Sigmoid colon (tissue), 7 donors: Measurements from ENCODE around the gene SIK3. TPM values are rescaled to one million over a fixed set of nuclear protein-coding genes. Genes with fewer than 3 reads are reported as not detected.
"Not testable (repeated sequence)": the region's sequence is repeated elsewhere in the genome, so short reads cannot be mapped to it uniquely, and the experiment has no call there.

Experiments used
- DNase-seq: peaks from one replicate; pipeline ENCODE4 v3.0.0-alpha.2; 2019
- H3K27ac ChIP-seq, 4 donors: fragments of 200-600 bp; sonication (generic); one replicate each; pipeline ENCODE4 v1.5.1; 2016 to 2019; ENCODE audit warnings: mild to moderate bottlenecking in 1 of 4
- H3K27me3 ChIP-seq, 3 donors: fragments of 200-600 bp; sonication (generic); one replicate each; pipeline ENCODE4 v1.5.1; 2019; ENCODE audit warnings: mild to moderate bottlenecking in 1 of 3
- H3K36me3 ChIP-seq, 4 donors: fragments of 200-600 bp; sonication (generic); one replicate each; pipeline ENCODE4 v1.5.1; 2016 to 2019
- H3K4me1 ChIP-seq, 4 donors: fragments of 200-600 bp; sonication (generic); one replicate each; pipeline ENCODE4 v1.5.1; 2017 to 2019
- H3K4me3 ChIP-seq, 4 donors: fragments of 200-600 bp; sonication (generic); one replicate each; pipeline ENCODE4 v1.5.1; 2017 to 2019; ENCODE audit warnings: mild to moderate bottlenecking in 2 of 4, moderate library complexity in 1 of 4
- H3K9me3 ChIP-seq, 4 donors: fragments of 200-600 bp in 3 of 4; sonication (generic) in 3 of 4; one replicate each; pipeline versions ENCODE4 v1.5.1 to v1.6.1; 2013 to 2019
- EP300 ChIP-seq, 4 donors: sonication (generic); formaldehyde crosslinking; IDR thresholded peaks; one replicate each; pipeline ENCODE4 v1.6.1; 2017; ENCODE audit warnings: antibody characterized with exemption in 4 of 4
- POLR2A ChIP-seq, 2 donors: fragments of 450-650 bp; IDR thresholded peaks; one replicate each; pipeline ENCODE4 v1.6.1; 2016; ENCODE audit warnings: antibody characterized with exemption in 2 of 2, mild to moderate bottlenecking in 2 of 2, moderate library complexity in 2 of 2
- POLR2AphosphoS5 ChIP-seq, 4 donors: sonication (generic); formaldehyde crosslinking; IDR thresholded peaks; one replicate each; pipeline ENCODE4 v1.6.1; 2017; ENCODE audit warnings: antibody characterized with exemption in 4 of 4
- WGBS, 2 donors: extraction: QIAGEN DNeasy Blood & Tissue Kit; methylation state at CpG; one replicate each; pipeline ENCODE4 v1.1.7; 2013; 5-methylcytosine and 5-hydroxymethylcytosine counted together
- intact Hi-C: fragments of 100-400 bp; cut with DNase I; formaldehyde crosslinking; loops from one replicate; pipeline ENCODE4 v1.15.1; 2023
- polyA plus RNA-seq, 3 donors: library from polyadenylated mRNA; stranded (reverse); fragments of 200-250 nt; gene quantifications; one replicate each; pipeline ENCODE4 v1.2.3, GENCODE V29; 2013
- total RNA-seq, 4 donors: library from RNA; depleted of rRNA; stranded (reverse); fragments of >200 nt; gene quantifications; one replicate each; pipeline ENCODE4 v1.1.0, GENCODE V29; 2016
- TF ChIP-seq, protein P1 (sequence below), 4 experiments: fragments of 450-650 bp in 3 of 4; fragments of 200-600 bp in 1 of 4; IDR thresholded peaks; one replicate each; pipeline ENCODE4 v1.5.1; 2016 to 2019; ENCODE audit warnings: antibody characterized with exemption in 4 of 4, mild to moderate bottlenecking in 3 of 4, moderate library complexity in 2 of 4
- donor health status: healthy with polysubstance abuse.
- donor health status: Bipolar disorder and iron deficiency.
- donor health status: healthy.

SIK3 gene
- total and polyA plus RNA-seq, 7 donors, result 5.5 to 53.2 (median 35.3) TPM

DNA sequence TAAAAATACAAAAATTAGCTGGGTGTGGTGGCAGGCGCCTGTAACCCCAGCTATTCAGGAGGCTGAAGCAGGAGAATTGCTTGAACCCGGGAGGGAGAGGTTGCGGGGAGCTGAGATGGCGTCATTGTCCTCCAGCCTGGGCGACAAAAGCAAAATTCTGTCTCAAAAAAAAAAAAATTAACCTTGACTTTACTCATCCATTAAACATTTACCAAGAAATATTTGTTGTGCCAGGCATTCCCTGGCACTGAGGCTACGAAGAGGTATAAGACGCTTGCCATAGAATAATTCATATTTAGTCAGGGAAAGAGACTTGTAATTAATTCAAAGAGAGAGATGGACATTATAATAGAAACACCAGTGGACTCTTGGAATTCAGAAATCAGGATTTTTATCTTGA lies 32.7 kb upstream of the SIK3 start:
- Histone ChIP-seq H3K4me1 (no peaks in the 10 kb centered on the region), H3K4me3 (no peak overlapping the region), H3K27me3 (no peaks in the 10 kb centered on the region), H3K9me3 (no peaks in the 10 kb centered on the region), H3K36me3 (no peaks in the 10 kb centered on the region), H3K27ac (no peak overlapping the region)
- DNase-seq, result no peak
- TF ChIP-seq POLR2AphosphoS5 (IDR thresholded peaks at IDR 0.05) (no peak), EP300 (IDR thresholded peaks at IDR 0.05) (no peak), POLR2A (IDR thresholded peaks at IDR 0.05) (no peak)
- TF ChIP-seq, protein P1, sequence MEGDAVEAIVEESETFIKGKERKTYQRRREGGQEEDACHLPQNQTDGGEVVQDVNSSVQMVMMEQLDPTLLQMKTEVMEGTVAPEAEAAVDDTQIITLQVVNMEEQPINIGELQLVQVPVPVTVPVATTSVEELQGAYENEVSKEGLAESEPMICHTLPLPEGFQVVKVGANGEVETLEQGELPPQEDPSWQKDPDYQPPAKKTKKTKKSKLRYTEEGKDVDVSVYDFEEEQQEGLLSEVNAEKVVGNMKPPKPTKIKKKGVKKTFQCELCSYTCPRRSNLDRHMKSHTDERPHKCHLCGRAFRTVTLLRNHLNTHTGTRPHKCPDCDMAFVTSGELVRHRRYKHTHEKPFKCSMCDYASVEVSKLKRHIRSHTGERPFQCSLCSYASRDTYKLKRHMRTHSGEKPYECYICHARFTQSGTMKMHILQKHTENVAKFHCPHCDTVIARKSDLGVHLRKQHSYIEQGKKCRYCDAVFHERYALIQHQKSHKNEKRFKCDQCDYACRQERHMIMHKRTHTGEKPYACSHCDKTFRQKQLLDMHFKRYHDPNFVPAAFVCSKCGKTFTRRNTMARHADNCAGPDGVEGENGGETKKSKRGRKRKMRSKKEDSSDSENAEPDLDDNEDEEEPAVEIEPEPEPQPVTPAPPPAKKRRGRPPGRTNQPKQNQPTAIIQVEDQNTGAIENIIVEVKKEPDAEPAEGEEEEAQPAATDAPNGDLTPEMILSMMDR (IDR thresholded peaks at IDR 0.05), result no peak
- 81 to 92% methylated on average over 7 of the region's 7 CpGs for WGBS, 2 donors
- intact Hi-C loops, result no loop called here

DNA sequence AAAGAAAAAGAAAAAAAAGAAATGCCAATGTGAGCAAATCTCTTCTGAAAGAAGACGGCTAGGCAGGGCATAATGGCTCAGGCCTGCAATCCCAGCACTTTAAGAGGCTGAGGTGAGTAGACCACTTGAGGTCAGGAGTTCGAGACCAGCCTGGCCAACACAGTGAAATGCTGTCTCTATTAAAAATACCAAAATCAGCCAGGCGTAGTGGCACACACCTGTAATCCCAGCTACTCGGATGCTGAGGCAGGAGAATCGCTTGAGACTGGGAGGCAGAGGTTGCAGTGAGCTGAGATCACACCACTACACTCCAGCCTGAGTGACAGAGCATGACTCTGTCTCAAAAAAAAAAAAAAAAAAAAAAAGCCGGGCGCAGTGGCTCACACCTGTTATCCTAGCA lies 32.2 kb upstream of the SIK3 start:
- 95 to 96% methylated on average over 7 of the region's 7 CpGs for WGBS, 2 donors
- DNase-seq, intact Hi-C loops, H3K27ac ChIP-seq, H3K27me3 ChIP-seq, H3K4me1 ChIP-seq, H3K4me3 ChIP-seq, H3K9me3 ChIP-seq, H3K36me3 ChIP-seq: not testable (repeated sequence)

DNA sequence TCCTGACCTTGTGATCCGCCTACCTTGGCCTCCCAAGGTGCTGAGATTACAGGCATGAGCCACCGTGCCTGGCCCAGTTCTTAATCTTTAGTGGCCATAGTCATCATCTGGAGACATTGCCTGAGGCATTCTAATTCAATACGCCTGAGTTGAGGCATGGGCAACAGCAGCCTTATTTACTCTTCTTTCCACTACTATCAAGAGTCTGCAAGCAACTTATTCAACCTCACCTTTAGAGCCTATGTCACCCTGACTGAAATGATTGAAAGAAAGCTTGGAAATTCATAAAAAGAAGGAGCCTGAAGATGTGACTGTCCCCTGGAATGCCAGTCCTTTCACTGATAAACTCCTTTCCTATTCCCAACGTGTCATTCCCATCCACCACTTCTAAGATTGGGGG lies 30.1 kb upstream of the SIK3 start:
- Histone ChIP-seq H3K4me1 (no peaks in the 10 kb centered on the region), H3K36me3 (no peaks in the 10 kb centered on the region), H3K4me3 (no peak overlapping the region), H3K9me3 (no peaks in the 10 kb centered on the region), H3K27me3 (no peaks in the 10 kb centered on the region), H3K27ac (no peak overlapping the region)
- WGBS, 2 donors, result 86 to 87% methylated on average over 4 of the region's 4 CpGs
- TF ChIP-seq, protein P1 (IDR thresholded peaks at IDR 0.05), result no peak
- TF ChIP-seq EP300 (IDR thresholded peaks at IDR 0.05), result no peak
- intact Hi-C loops, result no loop called here
- DNase-seq, result no peak

DNA sequence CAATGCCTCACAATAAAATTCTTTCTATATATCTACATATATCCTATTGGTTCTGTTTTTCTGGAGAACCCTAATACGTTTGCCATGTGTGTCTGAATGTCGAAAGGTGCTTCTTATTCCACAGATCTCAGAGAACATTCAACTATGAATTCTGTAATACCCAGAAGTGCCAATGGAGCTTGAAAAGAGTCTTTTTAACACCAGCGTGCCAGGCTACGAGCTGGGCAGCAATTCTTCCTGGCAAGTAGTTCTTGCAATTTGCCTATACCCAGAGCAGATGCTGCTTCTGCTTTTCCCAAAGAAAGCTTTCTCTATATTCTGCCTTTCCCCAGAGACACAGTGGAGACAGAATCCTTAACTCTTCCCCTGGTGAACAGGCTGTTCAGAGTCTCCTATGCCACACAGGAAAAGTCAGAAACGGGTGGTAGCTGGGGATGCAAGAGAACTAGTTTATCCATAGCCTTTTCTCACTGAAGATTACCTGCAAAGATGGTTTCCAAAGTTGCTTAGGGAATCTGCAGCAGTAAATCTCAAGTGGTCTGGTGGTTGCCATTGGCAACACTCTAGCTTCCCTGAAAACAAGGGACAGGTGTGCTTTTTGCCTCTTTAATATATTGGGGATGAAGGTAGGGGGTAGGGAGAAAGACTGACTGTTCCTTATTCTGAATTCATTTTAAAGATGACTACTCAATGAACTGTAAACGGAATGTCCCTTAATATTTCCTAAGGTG lies 29.1 kb upstream of the SIK3 start:
- DNase-seq, result no peak
- Histone ChIP-seq H3K9me3 (no peaks in the 10 kb centered on the region), H3K36me3 (no peaks in the 10 kb centered on the region), H3K27me3 (no peaks in the 10 kb centered on the region), H3K4me1 (no peaks in the 10 kb centered on the region), H3K4me3 (no peak overlapping the region), H3K27ac (no peak overlapping the region)
- intact Hi-C loops, result no loop called here
- 84% methylated on average over 6 of the region's 6 CpGs for WGBS, 2 donors
- TF ChIP-seq, protein P1 (IDR thresholded peaks at IDR 0.05), result no peak
- TF ChIP-seq EP300 (IDR thresholded peaks at IDR 0.05) (no peak), POLR2AphosphoS5 (IDR thresholded peaks at IDR 0.05) (no peak), POLR2A (IDR thresholded peaks at IDR 0.05) (no peak)

DNA sequence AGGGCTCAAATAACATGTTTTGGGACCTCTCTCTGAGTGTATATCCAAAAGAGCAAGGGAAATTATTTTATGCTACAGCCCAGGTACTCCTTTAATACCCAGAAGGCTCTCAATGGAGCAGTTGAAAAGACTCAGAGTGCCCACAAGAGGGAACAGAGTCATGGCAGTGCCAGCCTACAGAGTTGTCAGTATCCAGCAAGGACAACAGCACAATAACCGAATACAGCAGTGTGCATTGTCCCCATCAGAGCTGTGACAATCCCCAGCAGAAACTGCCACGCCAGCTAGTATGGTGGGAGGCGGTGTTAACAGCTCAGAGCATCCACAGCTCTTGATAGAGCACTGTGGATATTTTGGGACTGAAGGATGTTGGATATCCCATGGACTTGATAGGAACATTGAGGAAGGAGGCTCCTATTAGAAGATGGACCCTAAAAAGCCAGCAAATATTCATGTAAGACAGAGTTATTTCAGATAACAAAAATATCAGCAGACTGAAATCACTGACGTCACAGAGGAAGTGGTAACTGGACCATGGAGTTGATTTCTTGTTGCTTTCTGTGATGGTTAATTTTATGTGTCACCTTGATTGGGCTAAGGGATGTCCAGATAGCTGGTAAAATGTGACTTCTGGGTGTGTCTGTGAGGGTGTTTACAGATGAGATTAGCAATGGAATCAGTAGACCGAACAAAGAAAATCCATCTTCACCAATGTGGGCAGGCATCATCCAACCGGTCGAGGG lies 28.2 kb upstream of the SIK3 start:
- Histone ChIP-seq H3K27ac (no peak overlapping the region), H3K4me1 (no peaks in the 10 kb centered on the region), H3K27me3 (no peaks in the 10 kb centered on the region), H3K4me3 (no peak overlapping the region), H3K36me3 (no peaks in the 10 kb centered on the region), H3K9me3 (no peaks in the 10 kb centered on the region)
- no peak for DNase-seq
- TF ChIP-seq EP300 (IDR thresholded peaks at IDR 0.05), result no peak
- no peak for TF ChIP-seq POLR2A (IDR thresholded peaks at IDR 0.05)
- TF ChIP-seq POLR2AphosphoS5 (IDR thresholded peaks at IDR 0.05), result no peak
- TF ChIP-seq, protein P1 (IDR thresholded peaks at IDR 0.05), result no peak
- intact Hi-C loops, result no loop called here
- WGBS, 2 donors, result 87 to 91% methylated on average over 7 of the region's 7 CpGs
